HG03108 (cell line): ENCODE results near the gene AEBP2.
"Not testable (repeated sequence)": the region's sequence is repeated elsewhere in the genome, so short reads cannot be mapped to it uniquely, and the experiment has no call there.

ENCODE experiments used
- ATAC-seq: cut with Tn5 transposase; IDR thresholded peaks from one replicate; pipeline ENCODE4 v1.9.1; 2021; ENCODE audit warnings: moderate library complexity; ENCODE audit not compliant: unreplicated experiment

Gene AEBP2

DNA sequence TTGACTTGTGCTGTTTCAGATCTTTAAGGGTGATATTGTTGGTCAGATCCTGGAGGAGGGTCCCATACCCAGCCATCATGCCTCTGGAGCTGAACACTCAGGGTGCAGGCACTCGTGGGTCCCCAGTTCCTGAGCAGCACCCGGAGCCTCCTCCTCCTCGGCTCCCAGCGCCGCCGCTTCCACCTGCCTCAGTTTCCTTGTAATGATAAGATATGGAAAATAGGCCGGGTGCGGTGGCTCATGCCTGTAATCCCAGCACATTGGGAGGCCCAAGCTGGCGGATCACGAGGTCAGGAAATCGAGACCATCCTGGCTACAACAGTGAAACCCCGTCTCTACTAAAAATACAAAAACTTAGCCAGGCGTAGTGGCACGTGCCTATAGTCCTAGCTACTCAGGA lies 20.2 kb upstream of the AEBP2 start:
- no peak for ATAC-seq

DNA sequence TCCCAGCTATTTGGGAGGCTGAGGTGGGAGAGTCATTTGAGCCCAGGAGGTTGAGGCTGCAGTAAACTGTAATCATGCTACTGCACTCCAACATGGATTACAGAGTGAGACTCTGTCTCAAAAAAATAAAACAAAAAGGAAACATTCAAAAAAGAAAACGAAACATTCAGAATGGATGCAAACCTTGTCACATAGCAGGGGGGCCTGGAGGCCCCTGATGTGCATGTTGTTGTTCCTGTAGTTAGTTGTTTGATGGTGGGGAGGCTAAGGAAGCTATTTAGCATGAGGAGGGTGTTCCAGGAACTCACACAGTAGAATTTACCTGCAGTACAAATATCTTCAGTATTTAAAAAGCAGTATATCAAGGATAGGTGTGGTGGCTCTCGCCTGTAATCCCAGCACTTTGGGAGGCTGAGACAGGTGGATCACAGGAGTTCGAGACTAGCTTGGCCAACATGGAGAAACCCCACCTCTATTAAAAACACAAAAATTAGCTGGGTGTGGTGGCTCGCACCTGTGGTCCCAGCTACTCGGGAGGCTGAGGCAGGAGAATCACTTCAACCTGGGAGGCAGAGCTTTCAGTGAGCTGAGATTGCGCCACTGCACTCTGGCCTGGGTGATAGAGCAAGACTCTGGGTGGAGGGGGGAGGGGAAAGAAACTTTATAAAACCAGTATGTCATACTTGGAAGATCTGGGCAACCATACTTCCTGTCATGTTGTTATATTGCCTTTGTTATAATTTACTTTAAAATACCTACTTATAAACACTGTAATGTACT lies 17.6 kb upstream of the AEBP2 start:
- ATAC-seq = no peak

DNA sequence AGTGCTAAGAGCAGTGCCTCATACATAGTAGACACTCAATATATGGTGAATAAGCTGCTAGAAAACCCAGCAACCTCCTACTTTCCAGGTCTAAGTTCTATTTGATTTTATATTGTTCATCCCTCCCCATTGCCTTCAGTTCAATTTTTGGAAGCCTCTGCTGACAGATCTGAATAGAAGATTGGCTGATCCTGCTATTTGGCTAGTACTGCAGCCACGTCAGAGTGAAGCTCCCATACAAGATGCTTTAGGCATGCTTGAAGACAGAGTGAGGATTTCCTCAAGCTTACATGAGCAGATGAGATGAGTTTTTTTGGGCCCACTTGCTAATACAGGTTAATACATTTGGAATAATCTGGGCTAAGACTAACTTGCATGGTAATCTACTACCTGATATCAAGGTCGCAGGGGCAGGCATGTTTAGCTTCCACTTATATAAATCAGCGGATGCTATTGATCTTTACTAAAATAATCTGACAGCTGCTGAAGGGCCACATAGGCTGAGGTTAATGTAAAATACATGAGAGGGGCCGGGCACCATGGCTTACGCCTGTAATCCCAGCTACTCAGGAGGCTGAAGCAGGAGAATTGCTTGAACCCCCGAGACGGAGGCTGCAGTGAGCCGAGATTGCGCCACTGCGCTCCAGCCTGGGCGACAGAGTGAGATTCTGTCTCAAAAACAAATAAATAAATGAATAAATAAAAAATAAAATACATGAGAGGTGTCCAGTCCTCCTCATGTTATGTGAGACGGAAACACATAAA lies 15.9 kb upstream of the AEBP2 start:
- no peak for ATAC-seq

DNA sequence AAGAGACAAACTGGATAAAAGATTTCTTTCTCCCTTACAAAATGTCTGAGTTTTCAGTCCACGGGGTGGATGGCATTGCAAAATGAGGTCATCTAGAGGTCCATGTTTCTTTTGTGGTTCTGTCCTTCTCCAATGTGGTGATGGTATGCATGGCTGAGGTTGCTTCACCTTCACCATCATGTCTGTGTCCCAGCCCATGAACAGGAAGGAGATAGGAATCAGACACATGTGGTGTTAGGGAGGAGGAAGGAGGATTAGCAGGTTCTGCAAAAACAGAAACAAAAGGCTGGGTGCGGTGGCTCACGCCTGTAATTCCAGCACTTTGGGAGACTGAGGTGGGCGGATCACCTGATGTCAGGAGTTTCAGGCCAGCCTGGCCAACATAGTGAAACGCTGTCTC lies 11.0 kb upstream of the AEBP2 start:
- no peak for ATAC-seq

DNA sequence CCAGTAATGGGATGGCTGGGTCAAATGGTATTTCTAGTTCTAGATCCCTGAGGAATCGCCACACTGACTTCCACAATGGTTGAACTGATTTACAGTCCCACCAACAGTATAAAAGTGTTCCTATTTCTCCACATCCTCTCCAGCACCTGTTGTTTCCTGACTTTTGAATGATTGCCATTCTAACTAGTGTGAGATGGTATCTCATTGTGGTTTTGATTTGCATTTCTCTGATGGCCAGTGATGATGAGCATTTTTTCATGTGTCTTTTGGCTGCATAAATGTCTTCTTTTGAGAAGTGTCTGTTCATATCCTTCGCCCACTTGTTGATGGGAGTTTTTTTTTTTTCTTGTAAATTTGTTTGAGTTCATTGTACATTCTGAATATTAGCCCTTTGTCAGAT lies 9.8 kb upstream of the AEBP2 start:
- not testable (repeated sequence) for ATAC-seq

DNA sequence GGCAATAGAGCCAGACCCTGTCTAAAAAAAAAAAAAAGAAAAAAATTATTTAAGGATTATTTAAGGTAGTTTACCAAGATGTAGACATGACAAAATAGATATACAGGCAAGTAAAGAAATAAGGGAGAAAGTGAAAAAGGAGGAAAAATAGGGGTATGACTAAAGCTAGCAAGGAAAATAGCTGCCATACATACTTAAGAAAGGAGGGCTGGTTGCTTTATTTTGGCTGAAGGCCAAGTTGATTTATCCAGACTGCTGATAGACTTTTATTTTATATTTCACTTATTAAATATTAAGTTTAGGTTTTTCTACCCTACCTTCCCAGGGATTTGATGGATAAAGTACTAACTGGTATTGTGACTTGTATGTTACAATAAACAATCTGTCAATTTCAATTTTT lies 8.3 kb upstream of the AEBP2 start:
- ATAC-seq = no peak

DNA sequence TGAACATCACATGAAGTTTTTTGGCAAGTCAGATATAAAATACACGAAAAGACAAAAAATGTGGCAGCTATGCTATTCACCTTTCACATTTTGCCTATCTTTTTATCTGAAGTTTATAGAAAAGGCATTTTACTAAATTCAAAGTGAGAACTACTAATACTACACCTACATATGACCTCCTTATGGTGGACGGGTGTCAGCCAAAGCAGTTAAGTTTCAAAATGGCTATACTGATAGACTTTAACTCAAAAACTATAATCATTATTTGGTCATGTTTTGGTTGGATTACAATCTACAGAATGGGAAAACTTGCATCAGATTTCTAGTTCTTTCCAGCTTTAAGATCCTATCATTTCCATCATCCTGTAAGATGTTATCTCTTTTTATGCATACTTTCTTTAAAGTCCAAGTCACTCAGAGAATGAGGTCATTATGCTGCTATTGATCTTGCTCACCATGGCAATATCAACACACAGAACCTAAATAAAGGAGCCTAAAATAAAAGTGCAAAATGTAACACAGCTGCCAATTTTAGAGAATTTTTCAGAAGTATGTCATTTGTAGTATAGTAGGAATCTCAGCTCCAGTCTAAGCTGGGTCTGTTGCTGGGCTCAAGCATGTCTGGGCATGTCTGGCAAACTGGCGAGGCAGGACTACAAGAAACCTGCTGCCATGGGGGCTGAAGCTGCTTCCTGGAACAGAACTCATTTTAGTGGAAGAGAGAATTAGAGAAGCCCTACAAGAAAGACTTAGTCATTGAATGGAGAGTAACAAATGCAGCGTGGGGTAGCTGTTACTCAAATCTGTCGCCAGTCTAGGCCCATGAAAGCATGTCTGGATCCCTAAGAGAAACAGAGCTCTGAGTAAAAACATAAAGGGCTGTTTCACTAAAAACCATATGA lies 7.6 kb upstream of the AEBP2 start:
- no peak for ATAC-seq

DNA sequence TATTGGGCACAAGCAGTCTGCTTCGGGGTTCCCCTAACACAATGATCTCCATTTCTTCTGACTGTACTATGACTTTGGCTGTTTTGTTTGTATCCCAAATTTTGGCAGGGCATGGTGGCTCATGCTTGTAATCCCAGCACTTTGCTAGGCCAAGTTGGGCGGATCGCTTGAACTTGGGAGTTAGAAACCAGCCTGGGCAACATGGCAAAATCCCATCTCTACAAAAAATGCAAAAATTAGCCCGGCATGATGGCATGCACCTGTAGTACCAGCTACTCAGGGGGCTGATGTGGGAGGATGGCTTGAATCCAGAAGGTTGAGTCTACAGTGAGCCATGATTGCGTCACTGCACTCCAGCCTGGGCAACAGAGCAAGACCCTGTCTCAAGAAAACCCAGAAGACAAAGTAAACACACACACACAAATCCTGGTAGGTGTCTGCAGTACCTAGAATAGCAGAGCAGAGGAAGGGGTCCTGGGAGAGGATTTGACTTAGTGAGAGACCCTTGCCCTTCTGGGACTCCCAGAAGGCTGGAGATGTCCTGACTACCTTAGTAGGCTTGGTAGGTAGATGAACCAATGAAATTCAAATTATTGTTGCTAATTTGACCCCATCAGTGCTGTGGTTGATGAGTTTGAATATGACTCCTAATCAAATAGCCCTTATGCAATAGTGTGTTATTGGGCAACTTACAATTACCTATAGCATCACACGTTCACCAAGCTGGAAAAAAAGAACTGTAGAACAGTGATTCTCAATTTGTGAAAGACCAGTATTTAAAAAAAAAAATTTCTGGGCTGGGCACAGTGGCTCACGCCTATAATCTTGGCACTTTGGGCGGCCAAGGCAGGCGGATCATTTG lies 6.8 kb upstream of the AEBP2 start:
- no peak for ATAC-seq

DNA sequence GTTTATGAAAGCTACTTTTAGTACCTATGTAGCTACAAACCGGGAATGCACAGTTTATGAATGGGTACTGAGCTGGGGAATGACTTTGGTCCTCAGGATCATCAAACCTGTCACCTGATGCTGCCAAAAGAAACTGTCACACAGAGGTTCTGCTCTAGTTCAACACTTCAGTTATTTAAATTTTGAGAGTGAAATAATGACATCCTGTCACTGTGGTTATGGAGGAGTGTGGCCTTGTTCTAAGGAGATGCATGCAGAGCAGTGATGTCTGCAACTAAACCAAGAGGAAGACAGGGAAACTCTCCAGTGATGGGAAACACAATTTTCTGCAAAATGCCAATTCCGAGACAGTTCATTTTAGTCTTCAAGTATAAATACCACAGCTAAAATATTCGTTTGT lies 4.8 kb upstream of the AEBP2 start:
- peak; percentile 32 for ATAC-seq

DNA sequence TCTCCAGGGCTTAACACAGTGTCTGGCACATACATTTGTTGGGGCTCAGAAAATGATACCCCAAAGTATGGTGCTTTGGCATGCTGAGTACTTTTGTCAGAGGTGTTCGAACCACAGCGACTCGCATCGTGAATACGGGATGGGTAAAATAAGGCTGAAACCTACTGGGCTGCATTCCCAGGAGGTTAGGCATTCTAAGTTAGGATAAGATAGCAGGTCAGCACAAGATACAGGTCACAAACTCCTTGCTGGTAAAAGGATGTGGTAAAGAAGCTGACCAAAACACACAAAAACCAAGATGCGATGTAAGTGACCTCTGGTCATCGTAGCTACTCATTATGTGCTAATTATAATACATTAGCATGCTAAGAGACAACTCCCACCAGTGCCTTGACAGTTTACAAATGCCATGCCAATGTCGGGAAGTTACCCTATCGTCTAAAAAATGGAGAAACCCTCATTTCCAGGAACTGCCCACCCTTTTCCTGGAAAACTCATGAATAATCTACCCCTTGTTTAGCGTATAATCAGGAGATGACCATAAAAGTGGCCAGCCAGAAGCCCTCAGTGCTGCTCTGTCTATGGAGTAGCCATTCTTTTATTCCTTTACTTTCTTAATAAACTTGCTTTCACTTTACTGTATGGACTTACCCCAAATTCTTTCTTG lies 3.3 kb upstream of the AEBP2 start:
- no peak for ATAC-seq

DNA sequence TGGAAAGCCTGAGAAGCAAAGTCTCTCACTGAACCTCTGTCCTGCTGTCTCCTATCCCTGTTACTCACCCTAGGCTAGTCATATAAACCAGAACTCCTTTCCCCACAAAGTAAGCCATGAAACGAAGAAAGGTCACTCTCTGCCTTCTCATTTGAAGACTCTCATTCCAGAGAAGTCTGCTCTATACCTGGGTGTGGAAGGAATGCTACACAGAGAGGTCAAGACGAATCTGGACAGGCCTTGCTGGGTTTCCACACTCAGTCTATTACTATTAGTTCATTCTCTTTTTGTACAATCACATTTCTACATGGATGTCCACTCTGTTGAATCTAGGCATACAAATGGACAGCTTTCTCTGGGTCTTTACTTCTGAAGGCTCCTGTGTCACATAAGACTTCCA lies 2.4 kb upstream of the AEBP2 start:
- ATAC-seq = no peak

DNA sequence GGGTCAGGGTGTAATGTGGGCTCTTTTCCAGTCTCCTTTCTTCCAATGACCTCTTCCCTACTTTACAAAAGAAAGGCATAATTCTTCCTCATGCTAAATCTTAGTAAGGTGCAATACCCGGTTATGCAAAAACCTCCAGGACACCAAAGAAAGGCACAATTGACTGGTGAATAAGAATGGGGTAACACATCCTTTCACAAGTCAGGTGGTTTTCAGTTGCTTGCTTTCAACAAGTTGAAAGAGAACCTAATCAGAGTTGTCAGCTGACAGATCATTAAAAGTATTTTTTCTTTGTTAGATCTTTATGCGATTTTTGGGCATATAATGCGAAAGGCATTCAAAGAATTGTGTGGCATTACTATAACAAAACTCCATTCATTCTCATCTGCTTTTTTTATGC lies 1.3 kb upstream of the AEBP2 start:
- no peak for ATAC-seq

DNA sequence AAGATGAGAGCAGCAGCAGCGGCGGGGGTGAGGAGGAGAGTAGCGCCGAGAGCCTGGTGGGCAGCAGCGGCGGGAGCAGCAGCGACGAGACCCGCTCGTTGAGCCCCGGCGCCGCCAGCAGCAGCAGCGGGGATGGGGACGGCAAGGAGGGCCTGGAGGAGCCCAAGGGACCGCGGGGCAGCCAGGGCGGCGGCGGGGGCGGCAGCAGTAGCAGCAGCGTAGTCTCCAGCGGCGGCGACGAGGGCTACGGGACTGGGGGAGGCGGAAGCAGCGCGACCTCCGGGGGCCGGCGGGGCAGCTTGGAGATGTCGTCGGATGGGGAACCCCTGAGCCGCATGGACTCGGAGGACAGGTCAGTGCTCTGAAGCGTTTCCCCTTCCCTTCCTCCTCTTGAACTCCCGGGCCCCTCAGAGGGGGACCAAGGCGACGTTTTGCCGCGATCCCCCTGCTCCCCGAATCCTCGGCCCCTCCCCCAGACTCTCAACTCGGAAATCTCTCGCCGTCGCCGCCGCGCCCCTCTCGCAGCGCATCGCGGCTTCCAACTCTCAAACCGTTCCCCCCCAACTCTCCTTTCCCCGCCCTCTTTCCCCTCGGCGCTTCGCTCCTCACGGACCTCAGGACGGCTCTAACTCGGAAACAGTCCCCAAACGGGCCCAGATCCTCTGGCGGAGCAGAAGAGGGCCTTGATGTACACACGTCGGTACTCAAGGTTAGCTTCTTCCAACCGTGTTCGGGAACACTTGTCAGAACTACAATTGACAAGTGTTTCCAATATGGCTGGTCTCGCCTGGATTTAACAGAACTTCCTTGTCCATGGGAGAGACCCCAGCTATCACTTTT lies 947 bp downstream of the AEBP2 start:
- peak; percentile 33 for ATAC-seq

DNA sequence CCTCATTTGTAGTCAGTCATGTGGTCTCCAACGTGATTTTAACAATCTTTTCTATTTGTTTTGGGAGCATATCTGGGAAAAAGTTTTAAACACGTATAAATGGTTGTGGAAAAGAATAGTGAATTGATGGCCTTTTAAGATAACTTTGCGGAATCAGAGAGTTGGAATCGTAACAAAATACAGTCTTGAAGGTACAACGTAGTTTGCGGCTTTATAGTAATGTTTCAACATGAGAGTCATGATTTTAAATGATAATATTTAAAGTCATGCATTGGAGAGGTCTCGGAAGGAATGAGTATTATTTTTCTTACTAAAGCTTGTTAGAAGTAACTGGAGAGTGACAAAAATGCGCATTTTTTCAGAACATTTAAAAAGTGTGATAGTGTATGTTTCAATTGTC lies 1.6 kb downstream of the AEBP2 start:
- no peak for ATAC-seq

DNA sequence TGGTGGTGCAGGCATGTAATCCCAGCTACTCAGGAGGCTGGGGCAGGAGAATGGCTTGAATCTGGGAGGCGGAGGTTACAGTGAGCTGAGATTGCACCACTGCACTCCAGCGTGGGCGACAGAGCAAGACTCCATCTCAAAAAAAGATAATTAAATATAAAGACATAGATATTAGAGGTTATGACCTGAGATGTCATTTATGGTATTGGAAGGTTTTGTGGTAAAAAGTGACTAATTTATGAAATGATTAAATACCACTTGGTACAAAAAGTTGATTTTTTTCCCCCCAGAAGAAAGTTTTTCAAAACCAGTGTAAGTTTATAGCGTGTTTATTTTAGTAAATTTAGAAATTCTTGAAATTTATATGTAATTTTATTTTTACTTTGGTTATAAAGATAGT lies 4.3 kb downstream of the AEBP2 start:
- no peak for ATAC-seq

DNA sequence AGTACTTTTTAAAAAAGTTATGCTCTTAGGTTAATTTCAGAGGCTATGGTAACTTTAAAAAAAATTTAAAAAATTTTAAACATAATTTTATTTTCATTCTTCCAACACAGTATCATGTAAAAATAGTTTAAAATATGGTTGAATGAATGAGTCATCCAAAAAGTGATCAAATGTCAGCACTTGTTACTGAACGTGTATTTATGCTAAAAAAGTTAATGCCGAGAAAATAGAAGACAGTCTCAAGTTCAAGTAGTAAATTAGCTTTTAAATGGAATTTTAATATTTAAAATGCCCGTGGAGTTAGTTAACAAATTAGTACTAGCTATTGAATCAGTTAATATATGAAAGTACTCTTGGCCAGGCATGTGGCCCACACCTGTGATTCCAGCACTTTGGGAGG lies 4.8 kb downstream of the AEBP2 start:
- ATAC-seq = no peak

DNA sequence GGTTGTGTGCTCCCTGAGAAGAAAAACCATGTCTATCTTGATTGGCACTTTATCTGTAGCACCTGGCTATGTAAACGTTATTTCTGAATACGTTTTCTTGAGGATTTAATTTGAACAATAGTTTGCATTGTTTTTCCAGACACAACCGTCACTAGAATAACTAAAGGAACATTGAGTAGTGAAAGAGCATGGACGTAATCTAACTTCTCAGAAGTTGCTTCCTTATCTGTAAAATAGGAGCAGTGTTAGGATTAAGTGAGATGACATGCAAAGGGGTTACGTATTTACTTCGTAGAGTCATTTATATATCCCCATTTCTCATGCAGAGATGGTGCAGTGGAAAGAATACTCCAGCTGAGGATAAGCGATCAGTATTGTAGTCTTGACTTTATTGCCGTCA lies 8.1 kb downstream of the AEBP2 start:
- ATAC-seq = no peak

DNA sequence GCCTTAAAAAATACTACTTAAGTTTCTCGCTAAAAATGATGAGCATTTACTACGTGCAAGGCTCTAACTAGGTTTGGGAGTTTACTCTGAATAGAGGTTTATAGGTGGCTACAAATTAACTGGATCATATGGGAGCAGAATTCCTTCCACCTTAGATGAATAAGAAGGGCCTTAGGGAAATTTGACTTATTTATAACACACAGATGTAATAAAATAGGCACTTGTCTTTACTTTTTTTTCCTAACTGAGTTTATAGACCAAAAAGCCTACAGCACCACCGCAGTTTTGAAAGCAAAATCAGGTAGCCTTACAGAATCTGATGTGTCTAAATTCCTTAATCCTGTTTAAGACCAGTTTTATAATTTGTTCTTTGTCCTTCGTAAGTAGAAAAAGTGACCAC lies 10.5 kb downstream of the AEBP2 start:
- ATAC-seq = no peak

DNA sequence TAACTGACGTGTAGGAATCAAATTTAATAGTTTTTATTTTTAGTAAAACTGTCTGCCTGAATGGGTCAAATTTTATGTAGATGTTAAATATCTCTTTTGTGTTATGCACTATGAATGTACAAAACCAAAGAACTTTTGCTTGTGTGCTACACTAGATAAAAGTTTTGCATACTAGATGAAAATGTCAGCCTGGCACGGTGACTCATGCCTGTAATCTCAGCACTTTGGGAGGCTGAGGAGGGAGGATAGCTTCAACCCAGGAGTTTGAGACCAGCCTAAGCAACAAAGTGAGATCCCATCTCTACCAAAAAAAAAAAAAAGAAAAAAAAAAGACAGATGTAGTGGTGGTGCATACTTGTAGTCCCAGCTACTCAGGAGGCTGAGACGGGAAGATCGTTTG lies 11.1 kb downstream of the AEBP2 start:
- ATAC-seq = no peak
